ENCODE results near the gene LANCL1.

DNA sequence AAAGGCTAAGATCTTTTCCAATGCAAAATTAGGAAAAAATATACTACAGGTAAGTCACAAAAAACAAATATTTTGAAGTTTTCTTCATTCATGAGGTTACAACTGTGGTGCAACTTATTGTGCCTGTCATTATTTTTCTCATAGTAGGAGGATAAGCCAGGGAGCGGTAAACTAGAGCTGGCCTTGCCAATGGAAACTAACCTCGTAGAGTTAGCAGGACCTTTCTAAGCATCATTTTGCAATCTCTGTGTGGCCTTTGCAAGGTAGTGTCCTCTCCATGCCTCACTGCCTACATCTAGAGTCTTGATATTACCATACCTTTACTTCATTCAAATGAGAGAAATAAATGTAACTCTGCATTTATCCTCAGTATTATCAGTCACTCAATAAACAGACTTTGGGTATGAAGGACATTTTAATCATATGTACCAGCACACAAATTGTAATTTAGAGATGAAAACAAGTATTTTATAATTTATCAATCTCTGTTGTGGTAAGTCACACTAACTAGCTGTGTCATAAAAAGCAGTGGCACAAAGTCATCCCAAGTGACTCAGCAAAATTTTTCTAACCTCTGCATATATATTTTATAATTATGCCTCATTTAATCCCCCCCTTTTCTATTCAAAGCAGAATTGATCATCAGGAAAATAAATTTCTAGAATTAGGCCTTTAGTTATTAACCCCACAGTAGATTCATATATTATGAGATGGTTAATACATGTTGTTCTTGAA is 47.0 kb downstream of the LANCL1 start:
- TF ChIP-seq CTCF (IDR thresholded peaks at IDR 0.05) (no peak), POLR2A (IDR thresholded peaks at IDR 0.05) (no peak), POLR2AphosphoS5 (IDR thresholded peaks at IDR 0.05) (no peak)
